ENCODE measurements around the gene CCDC27.
"Not testable (repeated sequence)": the region's sequence is repeated elsewhere in the genome, so short reads cannot be mapped to it uniquely, and the experiment has no call there.

The CCDC27 gene

DNA sequence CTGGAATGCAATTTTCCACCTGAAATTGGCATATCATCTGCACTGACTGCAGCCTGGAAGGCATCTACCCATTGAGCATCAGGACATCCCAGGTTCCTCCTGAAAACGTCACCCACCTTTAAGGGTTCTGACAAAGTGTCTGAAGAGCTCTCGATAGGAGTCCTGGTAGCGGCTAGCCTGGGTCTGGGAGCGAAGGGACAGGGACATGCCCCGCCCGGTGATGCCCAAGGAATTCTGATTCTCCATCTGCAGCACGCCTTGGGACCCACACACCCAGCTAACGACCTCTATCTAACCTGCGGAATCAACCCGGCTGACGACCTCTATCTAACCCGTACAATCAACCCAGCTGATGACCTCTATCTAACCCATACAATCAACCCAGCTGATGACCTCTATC is 13.3 kb upstream of the CCDC27 start:
- DNase-seq: no peak

DNA sequence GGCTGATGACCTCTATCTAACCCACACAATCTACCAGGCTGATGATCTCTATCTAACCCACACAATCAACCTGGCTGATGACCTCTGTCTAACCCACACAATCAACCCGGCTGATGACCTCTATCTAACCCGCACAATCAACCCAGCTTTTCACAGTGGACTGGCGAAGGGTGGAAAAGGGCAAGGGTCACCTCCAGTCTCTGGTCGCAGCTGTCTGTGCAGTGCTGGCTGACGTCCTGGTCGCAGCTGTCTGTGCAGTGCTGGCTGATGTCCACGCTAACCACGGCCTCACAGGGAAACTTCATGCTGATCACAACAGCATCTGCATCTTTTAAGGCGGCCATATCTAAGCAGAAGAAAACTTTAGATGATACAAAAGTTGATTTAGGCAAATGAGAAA is 12.2 kb upstream of the CCDC27 start:
- no peak for DNase-seq

DNA sequence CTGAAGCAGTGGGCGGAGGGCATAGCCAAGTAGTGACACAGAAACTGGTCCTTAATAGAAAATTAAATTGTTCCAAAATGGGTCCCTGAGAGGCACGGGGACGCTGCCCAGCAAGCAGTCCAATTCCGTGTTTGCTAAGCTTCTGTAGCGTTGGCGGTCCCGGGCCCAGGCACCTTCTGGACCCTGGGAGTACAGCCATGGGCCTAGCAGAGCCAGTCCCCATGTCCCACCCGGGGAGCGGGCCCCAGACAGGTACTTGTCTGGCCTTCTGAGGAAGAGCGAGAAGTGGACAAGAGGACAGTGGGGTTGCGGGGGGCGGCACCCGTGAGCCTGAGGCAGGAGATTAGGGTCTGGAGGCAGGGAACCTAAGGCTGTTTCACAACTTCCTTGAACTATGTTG is 11.5 kb upstream of the CCDC27 start:
- no peak for DNase-seq

DNA sequence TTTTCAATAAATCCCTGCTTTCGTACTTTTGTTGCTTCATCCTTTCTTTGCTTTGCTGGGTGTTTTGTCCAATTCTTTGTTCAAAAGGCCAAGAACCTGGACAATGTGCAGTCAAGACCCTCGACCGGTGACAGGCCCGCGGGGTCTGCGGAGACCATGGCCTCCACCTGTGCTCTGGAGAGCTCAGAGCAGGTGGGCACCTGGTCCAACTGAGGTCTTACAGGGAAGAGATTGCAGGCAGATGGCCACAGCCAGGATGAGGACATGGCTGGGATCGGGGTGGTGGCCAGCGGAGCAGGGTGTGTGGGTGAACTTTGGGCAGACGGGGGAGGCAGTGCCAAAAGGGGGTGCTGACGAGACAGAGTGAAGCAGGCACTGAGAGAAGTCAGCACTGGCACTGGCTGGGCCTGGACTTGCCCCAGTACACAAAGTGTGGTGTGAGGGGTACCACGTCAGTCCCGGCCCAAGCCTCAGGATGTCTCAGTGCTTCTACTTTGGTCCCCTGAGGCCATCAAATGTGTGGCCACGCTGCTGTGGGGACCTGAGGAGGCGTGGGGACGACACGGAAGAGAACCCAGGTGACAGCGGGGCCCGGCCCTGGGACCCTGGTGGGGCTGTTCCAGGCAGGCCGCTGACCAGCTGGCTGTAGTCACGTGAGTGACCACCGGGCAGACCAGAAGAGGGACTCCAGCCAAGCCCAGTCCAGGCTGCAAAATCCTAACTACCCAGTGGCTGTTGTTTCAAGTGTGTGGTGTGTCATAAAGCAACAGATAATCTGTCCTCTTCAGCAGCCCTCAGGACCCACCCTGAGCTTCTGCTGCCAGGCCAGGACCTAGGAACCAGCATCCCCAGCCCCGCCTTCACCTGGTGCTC is 10.4 kb upstream of the CCDC27 start:
- no peak for DNase-seq

DNA sequence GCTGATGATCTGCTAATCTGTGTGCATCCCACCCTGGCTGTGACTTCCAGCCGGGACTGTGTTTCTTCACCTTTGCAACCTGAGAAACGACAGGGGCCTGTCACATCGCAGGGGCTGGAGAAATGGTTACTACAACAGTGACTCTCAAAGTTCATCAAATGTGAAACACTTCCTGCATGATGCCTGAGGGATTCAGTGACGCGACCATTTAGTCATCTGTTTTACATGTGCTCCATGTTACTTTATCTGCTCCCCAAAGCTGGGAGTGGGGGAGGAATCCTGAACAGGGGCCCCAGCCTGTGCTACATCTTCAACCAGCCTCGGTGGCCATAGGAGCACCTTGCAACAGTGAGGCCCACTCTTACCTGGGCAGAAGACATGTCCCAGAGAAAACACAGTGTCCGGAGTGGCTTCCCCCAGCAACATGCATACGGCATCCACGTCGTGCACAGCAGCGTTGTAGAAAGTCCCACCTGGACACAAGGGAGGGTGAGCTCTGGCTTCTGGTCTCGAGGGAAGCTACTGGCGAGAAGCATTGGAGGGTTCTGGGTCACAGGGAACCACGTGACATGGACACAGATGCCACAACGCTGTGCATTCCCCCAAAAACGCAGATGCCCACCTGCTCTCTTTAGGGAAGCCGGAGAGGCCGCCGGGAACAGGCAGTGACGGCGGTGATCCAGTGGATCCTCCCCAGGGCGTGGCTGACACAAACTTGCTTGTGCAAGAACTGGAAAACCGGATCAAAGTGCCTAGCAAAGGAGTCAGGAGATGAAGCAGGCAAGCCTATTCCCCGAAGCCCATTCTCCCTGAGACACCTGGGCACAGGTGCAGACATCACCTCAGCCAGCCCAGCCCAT is 9.6 kb upstream of the CCDC27 start:
- DNase-seq: no peak

DNA sequence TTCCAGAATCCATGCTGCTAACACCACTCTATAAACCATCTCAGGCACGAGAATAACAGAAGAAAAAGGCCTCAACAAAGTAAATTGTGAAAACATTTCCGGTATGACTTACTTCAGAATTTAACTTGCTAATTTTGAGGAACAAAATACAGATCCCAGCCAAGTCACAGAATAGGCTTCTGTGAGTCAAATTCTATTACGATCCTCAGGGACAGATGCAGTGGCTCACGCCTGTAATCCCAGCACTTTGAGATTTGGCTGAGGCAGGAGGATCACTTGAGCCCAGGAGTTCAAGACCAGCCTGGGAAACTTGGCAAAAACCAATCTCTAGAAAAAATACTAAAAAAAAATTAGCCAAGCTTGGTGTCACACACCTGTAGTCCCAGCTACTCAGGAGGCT is 8.8 kb upstream of the CCDC27 start:
- DNase-seq: no peak

DNA sequence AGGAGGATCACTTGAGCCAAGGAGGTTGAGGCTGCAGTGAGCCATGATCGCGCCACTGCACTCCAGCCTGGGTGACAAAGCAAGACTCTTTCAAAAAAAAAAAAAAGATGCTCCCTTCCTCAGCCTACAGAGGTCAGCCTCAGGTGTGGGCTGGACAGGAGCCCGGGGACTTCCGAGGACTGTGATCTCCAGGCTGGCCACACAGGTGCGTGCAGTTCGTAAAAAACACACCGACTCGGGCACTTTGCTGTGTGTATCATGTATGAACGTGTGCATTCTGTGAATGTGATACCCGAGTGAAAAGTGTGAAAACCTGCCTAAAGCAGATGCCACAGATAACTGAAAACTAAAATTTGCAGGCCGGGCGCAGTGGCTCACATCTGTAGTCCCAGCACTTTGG is 8.4 kb upstream of the CCDC27 start:
- no peak for DNase-seq

DNA sequence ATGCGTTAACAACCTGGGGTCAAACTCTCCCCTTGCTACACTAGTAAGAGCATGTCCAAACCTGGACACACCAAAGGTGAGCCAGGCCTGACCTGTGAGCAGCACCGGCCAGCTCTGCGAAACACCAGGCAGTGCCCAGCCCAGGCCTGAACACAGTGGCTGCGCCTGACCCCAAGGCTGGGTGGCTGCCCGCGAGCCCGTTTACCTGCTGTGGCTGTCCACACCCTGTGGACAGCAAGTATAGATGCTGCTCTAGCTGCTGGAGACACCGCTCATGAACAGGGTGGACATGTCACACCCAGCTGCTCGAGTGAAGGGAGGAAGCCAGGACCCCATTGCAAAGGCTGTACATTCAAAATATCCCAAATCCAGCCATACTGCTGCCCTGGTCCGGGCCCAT is 7.6 kb upstream of the CCDC27 start:
- DNase-seq: no peak

DNA sequence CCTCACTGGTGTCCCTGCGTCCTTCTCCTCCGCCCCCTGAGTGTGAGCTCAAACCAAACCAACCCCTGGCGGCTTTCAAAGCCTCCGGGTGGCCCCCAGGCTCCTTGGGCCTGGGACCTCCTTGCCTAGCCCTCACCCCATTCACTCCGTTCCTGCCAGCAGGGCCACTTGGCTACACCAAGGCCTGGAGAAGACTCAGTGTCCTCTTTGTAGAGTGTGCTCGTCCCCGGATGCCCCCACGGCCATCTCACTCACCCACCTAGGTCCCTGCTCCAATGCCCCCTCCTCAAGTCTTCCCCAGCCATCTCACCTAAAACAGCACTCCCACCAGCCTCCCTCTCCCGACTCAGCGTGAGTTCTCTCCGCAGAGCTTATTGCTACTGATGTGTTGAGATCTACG is 7.2 kb upstream of the CCDC27 start:
- no peak for DNase-seq

DNA sequence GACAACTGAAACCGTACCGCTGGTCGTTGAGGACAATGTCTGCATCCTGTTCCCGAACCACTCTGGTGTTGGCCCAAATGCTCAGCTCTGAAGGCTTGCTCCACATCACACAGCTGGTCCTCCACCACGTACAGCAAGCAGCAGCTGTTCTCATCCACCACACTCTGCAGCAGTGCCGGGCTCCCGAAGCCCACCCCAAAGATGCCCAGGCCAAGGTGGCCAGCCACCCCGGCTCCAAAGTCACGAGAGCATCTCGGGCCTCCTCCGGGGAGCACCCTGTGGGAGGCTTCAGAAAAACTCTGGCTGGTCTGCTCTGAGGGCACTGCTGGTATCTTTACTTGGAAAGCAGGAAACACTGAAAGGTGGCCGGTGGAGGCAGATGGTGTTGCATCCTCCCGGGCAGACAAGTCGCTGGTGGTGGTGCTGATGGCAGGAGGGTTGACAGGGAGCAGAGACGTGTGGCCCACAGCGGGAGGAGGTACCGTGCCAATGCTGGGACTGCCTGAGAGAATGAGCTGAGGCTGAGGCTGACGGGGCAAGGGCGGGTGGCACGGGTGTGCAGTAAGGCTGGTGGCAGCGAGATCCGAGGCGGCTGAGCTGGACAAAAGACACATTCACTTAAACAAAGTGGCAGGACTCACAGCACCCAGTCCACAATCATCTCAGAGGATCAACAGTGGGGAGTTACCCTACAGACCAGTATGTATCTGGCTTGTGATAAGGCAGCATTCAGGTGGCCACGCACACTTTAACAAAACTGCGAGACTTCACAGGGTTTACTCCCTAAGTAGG is 6.5 kb upstream of the CCDC27 start:
- DNase-seq: no peak

DNA sequence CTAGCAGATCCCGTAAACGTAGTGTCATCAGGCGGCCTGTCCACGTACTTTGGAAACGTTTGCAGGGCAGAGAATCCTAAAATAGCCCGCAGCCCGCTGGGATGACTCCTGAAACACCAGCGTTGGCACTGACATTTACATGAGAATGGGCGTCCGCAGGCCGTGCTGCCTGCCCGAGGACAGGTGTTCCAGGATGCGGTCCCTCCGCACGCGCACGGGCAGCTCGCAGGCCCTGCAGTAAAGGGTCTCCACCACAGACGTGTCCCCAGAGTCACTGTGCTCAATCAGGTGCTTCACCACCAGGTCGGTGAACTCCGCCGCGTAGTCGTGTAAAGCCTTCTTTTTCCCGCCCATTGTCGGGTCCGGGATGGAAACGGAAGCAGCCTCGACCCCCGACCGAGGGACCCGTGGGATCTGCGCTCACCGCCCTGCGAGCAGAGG is 5.8 kb upstream of the CCDC27 start:
- no peak for DNase-seq

DNA sequence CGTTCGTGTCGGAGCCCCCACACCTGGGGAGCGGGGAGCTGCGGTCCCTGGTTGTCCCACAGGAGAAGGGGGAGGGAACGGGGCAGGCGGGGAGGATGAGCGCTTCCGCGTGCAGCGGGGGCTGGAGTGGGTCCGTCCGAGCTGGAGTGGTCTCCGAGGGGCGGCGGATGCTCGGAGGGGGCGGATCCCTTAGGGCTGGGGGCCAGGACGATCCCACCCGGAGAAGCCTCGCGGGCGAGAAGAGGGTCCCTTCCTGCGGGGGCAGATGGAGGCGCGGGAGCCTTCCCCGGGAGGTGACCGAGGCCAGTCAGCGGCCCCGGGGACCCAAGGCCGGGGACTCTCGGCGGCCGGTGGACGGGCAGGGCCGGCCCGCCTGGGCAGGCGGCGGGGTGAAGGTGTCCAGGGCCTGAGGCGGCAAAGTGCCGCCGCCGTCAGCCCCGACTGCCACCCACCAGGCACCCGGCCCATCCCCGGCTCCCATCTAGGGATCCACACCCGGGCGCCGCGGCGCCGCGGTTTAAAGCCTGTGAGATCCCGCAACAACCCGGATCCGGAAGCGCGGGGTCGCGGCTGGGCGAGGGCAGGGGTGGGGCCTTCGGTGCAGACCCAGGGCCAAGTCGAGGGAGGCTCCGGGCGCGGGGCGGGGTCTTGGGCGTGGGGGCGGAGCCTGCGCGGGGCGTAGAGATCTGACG is 5.3 kb upstream of the CCDC27 start:
- DNase-seq: peak; percentile 91

DNA sequence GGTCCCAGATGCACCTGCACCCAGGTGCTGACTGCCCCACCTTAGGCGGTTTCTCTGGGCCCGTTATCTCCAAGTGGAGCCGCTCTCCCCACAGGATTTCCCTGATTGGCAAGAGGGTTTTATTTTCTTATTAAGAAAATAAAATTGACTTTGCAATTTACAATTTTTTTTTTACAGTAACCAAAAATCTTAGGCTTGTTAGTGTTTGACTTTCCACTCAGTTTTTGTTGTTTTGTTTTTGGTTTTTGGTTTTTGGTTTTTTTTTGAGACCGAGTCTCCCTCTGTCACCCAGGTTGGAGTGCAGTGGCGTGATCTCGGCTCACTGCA is 4.8 kb upstream of the CCDC27 start:
- DNase-seq: no peak

DNA sequence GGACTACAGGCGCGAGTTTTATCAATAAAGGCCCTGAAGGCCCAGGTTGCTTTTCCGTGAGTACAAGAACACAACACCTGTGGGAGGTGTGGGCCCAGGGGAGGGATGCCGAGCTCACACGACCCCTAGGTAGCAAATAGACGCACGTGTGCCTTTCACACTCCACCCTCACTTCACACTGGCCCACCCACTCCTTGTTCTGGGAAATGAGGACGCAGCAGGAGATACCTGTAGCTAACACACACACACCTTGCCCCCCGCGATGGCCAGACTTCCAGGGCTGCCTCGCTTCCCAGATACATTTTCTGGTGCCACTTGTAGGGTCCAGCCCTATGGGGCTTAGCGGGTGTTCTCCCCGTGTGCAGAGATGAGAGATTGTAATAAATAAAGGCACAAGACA is 4.3 kb upstream of the CCDC27 start:
- DNase-seq: no peak

DNA sequence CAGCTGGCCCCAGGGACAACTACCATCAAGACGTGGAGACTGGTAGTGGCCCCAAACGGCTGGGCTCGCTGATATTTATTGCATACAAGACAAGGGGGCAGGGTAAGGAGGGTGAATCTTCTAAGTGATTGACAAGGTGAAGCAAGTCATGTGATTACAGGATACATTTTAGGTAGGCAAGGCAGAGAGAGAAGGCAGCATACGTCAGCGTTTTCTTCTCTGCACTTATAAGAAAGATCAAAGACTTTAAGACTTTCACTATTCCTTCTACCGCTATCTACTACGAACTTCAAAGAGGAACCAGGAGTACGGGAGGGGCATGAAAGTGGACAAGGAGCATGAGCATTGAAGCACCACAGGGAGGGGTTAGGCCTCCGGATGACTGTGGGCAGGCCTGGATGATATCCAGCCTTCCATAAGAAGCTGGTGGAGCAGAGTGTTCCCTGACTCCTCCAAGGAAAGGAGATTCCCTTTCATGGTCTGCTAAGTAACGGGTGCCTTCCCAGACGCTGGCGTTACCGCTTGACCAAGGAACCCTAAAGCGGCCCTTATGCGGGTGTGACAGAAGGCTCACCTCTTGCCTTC is 3.8 kb upstream of the CCDC27 start:
- not testable (repeated sequence) for DNase-seq

DNA sequence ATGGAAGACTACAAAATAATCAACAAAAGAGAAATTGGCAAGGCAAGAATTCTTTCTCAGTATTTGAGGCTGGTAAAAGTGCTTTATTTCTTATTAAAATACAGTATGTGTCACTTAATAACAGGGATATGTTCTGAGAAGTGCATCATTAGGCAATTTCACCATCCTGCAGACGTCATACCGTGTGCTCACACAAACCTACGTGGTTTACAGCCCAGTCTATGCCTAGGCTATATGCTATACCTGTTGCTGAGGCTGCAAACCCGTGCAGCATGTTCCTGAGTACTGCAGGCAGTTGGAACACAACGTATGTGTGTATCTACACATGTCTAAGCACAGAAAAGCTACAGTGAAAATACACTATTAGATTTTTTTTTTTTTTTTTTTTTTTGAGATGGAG is 2.7 kb upstream of the CCDC27 start:
- no peak for DNase-seq

DNA sequence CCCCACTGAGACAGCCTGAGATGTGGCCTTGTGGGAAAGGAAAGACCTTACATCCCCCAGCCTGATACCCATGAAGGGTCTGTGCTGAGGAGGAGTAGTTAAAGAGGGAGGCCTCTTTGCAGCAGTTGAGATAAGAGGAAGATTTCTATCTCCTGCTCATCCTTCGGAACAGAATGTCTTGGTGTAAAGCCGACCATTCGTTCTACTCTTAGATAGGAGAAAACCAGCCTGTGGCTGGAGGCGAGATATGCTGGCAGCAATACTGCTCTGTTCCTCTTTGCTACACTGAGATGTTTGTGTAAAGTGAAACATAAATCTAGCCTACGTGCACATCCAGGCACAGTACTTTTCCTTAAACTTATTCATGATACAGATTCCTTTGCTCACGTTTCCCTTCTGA is 1.5 kb upstream of the CCDC27 start:
- DNase-seq: no peak

DNA sequence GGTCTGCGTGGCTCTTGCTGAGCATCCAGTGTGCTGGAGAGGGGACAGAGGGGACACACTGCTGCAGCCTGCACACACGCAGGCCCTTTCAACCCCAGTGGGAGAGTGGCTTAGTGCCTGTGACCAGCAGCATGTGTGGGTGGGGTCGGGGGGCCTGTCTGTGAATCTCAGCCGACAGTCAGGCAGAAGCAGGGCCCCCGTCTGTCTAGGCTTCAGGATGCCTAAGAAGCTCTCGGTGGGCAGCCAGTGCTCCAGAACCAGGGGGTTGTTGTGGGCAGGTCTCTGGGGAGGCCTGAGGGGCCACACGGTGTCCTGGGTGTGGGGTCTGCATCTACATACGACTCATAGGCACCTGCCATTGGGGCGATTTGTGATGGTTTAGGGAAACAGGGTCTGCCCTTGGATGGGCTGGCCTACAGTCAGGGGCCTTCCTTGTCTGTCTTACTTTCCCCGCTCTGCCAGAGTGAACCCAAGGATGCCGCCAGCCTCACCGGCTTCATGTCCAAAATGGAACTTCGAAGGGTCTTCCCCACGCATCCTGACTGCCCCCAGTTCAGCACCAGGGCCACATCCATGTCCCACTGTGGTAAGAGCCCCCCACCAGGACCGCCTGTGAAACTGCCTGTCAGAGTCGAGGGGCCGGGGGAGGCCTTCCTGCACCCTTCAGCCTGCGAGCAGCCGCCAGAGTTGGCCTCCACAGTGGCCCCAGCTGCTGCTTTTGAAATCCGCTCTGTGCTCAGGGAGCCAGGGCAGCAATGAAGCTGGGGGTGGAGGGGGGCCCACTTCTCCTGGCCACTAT is 1.6 kb downstream of the CCDC27 start:
- DNase-seq: no peak

DNA sequence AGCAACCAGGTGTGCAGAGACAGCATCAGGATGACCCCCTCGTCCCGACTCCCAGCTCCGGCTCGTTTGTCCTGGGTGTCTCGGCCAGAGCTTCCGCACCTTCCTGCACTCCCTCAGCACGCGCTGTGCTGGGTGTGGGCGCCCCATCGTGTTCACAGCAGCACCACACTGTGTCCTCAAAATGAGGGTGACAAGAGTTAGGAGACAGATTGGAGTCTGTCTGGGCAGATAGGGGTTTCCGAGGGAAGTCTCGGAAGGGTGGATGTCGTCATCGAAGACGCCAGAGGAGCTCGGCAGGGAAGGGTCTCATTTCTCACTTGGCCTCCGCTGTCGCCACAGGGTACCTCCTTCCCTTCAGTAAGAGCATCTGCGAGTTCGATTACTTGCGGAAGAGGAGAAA is 4.1 kb downstream of the CCDC27 start:
- DNase-seq: no peak

DNA sequence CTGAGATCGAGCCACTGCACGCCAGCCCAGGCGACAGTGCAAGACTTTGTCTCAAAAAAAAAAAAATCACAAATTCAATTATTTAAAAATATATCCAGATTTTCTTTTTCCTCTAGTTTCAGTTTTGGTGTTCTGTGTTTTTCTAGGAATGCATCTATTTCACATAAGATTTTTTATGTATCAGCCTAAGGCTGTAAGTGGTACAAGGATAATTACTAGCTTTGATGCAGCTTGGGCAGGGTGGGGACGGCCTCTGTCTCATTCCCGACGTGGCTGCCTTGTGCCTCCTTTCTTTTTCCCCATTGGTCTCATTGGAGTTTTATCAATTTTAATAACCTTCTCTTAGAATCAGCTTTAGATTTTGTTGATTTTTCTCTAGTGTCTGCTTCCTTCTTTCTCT is 6.9 kb downstream of the CCDC27 start:
- DNase-seq: no peak

DNA sequence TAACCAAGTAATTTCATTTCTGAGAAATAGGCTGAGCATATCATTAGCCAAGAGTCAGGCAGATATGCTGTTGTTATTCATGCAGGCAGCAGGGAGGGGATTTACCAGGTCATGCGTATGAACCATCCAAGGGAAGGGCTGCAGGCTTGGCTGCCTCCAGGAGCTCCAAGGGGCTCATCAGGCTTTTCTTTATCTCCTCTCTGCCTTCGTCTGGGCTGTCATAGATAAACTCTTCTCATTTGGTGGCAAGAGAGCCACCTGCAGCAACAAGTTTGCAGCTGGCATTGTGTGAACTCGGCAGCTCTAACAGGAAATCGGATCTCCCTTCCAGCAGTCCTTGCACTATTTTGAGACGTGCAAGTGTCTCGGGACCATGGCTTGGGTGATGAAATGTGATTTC is 7.5 kb downstream of the CCDC27 start:
- no peak for DNase-seq
